GOT3 (cell line): ENCODE measurements around the gene PRKCA.

ENCODE experiments used
- DNase-seq: peaks from one replicate; lab custom pipeline; 2025; ENCODE audit warnings: mixed read lengths; lab: John Stamatoyannopoulos, UW

PRKCA gene

GRCh38 chr17:66414561-66415175, 112.3 kb downstream of the PRKCA start:
- no peak for DNase-seq

- DNase-seq: no peak
These were observed 113.2 kb downstream of the PRKCA start for GRCh38 chr17:66415366-66416206.

GRCh38 chr17:66416207-66416940, 114.0 kb downstream of the PRKCA start:
- no peak for DNase-seq

GRCh38 chr17:66417300-66417719, 114.9 kb downstream of the PRKCA start:
- no peak for DNase-seq

- DNase-seq: no peak
These were observed 118.6 kb downstream of the PRKCA start for GRCh38 chr17:66420961-66421371.

- no peak for DNase-seq
These were observed 119.8 kb downstream of the PRKCA start for GRCh38 chr17:66422186-66422585.

GRCh38 chr17:66423056-66423955, 120.9 kb downstream of the PRKCA start:
- DNase-seq: no peak

- DNase-seq: no peak
These were observed 123.5 kb downstream of the PRKCA start for GRCh38 chr17:66425756-66426396.

- DNase-seq: no peak
These were observed 124.1 kb downstream of the PRKCA start for GRCh38 chr17:66426397-66427033.

- DNase-seq: no peak
These were observed 124.7 kb downstream of the PRKCA start for GRCh38 chr17:66427134-66427533.

- no peak for DNase-seq
These were observed 127.3 kb downstream of the PRKCA start for GRCh38 chr17:66429680-66430079.

- no peak for DNase-seq
These were observed 128.7 kb downstream of the PRKCA start for GRCh38 chr17:66430846-66431795.

GRCh38 chr17:66431910-66432309, 129.5 kb downstream of the PRKCA start:
- DNase-seq: no peak

- DNase-seq: no peak
These were observed 130.1 kb downstream of the PRKCA start for GRCh38 chr17:66432411-66432957.

- no peak for DNase-seq
These were observed 130.7 kb downstream of the PRKCA start for GRCh38 chr17:66432996-66433551.

- no peak for DNase-seq
These were observed 132.8 kb downstream of the PRKCA start for GRCh38 chr17:66435182-66435581.

- DNase-seq: no peak
These were observed 134.2 kb downstream of the PRKCA start for GRCh38 chr17:66436631-66437030.

GRCh38 chr17:66437476-66438026, 135.1 kb downstream of the PRKCA start:
- DNase-seq: no peak

GRCh38 chr17:66438101-66438500, 135.7 kb downstream of the PRKCA start:
- no peak for DNase-seq
